GM18520 (cell line): ENCODE results near the gene CDH1.
"Not testable (repeated sequence)": the region's sequence is repeated elsewhere in the genome, so short reads cannot be mapped to it uniquely, and the experiment has no call there.

Source experiments
- ATAC-seq: cut with Tn5 transposase; IDR thresholded peaks from one replicate; pipeline ENCODE4 v1.9.1; 2021; ENCODE audit not compliant: unreplicated experiment

Gene CDH1

DNA sequence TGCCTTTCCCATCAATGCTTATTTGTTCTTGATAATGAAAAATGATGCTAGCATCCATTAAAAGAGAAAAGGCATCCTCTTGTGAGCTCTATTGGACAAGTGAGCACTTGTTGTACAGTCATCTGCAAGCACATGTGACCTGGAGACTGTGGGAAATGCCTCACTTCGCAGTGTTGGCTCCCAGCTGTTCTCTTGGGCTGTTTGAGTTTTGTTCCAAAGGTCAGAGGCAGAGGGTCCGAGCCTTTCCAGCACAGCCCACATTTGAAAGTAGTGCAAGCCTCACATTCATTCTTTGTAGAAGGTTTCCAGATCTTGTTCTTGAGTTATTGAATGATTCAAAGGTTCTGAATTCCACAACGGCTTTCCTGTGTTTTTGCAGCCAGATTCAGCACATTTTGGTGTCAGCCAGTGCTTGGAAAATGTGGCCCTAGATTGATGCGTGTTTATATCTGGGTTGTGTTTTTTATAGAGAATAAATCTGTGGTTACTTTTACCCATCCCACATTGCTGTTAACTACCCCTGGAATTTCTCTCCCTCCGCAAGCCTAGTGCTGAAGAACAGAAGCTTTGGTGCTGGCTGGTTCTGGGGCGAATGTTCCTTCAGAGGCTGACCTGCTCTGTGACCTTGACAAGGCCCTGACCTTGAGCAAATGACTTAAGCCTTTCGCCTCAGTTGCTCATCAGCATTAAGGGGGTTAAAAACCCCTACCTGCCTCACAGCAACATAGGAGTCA is 49.8 kb downstream of the CDH1 start:
- ATAC-seq = no peak

DNA sequence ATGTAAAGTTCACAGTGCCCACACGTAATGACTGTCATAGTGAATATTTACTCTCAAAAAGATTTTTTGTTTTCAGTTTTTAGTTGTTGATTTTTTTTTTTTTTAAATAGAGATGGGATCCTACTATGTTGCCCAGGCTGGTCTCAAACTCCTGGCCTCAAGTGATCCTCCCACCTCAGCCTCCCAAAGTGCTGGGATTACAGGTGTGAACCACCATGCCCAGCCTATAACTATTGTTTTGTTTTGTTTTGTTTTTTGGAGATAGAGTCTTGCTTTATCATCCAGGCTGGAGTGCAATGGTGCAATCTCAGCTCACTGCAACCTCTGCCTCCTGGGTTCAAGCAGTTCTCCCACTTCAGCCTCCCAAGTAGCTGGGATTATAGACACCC is 50.3 kb downstream of the CDH1 start:
- not testable (repeated sequence) for ATAC-seq

DNA sequence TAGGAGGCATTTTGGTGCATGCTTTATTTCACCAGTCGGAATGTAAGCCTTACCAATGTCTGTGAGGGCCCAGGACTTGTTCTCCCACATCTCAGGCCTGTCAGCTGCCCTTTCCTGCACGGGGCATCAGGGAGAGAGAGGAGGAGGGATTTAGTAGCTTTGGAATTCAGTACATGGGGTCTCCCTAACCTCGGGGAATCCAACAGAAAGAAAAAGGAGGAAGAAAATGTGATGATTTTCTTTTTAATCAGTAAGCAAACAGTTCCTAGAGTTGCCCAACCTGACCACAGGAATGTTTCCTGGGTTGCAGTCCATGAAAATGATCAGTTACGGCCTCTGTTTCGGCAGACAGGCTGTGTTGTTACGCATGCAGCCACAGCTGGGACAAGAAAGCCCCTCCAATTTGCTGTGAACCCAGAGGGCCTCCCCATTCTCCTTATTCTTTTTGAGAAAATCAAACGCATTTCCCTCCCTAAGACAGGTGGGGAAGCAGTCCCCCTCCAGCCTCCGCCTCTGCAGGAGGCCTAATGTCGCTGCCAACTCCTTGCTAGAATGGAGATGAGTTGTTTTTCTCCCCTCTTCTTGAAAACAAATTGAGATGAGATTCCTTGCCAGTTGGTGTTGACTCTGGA is 53.2 kb downstream of the CDH1 start:
- no peak for ATAC-seq

DNA sequence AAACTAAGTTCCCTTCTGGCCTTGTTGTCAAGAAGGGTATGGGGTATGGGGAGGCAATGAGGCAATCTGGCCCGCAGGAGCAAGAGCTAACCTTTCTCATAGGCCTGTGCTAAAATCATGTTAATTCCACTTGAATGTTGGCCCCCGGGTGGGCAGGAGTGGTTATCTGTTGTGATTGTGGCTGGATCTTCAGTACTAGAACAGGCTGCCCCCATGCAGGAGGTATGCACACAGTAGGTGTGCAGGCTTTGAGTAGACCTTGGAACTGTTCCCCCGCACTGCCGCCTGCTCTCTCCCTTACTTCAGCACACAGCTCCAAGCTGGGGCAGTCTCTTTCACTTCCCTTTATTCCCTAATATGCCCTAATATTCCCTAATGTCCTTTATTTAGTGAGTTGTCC is 53.9 kb downstream of the CDH1 start:
- no peak for ATAC-seq

DNA sequence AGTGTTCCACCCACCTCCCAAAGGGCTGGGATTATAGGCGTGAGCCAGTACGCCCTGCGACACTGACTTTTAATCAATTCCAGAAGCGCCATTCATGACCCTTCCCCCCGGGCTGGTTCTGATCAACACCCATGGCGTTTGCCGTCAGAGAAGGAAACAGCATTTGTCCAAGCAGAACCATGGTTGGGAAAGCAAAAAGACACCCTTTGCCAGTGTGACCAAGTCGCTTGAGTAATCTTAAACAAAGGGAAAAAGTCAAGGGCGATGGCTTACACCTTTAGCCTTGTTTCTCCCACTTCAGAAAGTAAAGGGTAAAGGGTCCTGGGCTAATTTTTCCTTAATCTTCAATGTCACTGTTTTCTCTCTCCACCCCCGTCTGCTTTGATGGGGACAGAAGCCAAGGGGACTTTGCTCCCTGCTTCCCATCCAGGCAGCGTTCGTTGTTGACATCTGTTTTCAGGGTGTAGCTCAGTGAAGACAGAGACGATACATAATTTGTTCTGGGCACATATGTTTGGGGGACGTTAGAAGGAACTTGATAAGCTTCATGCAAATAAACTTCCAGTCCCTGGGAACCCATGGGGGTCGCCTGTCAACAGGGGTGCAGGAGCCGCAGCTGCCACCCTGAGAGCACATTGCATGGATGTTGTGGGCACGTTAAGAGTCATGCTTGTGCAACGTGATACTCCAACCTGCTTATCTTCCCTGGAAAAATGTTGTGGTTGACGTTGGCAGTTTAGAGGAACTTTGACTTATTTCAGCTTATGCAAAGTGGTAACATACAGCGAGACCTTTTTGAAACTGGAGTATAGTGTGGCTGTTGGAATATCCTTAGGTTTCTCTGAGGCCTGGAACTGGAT is 55.6 kb downstream of the CDH1 start:
- no peak for ATAC-seq

DNA sequence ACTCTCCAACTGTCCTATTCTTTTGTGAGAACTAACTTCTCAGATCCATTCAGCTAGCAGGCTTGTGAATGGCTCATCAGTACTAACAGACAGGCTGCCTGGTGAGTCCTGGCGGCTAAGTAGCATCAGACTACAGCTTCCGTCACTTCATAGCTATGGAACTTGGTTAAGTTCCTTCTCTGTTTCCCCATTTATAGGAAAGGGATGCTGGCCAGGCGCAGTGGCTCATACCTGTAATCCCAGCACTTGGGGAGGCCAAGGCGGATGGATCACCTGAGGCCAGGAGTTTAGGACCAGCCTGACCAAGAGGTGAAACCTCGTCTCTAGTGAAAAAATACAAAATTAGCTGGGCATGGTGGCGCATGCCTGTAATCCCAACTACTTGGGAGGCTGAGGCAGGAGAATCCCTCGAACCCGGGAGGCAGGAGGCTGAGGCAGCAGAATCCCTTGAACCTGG is 56.3 kb downstream of the CDH1 start:
- ATAC-seq = no peak

DNA sequence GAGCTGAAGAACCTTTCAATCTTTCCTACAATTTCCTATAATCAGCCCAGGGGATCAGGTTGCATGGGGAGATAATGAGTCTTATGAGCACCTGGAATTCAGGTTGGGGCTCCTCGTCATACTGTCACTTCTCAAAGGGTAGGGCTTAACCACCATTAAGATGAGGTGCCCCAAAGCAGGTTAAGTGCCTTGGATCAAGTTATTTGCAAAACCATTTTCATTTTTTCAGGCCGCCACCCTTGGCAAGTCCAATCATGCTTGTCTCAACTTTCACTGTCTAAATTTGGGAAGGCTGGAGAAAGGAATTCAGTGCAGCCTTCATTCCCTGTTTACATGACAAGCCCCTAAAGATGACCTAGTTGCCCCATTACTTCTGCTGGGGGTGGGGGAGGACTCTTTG is 61.3 kb downstream of the CDH1 start:
- ATAC-seq = no peak

DNA sequence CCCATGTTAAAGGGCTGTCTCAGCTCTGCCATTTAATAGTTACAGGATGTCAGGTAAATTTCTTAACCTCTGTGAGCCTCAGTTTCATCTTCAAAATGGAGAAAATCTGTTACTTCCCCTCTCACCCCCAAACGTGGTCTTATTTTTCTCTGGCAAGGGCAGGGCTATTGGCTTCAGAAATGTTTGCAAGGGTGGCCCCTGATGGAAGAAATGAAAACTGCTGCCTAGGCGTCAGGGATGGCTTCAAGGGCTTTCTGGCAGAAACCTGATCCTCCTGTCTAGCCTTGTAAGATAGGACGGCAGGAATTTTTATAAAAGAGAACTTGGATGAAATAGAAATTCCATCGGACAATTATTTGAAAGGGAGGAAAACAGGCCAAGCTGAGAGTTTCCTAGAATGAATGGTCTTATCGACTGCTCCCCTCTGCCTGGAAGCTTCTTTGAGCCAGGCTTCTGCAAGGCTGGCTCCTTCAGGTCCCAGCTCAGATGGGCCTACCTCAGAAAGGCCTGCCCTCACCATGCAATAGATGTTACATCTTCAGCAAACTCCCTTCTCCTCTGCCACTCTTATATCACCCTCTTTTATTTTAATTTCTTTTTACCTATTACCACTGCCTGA is 63.3 kb downstream of the CDH1 start:
- ATAC-seq = no peak

DNA sequence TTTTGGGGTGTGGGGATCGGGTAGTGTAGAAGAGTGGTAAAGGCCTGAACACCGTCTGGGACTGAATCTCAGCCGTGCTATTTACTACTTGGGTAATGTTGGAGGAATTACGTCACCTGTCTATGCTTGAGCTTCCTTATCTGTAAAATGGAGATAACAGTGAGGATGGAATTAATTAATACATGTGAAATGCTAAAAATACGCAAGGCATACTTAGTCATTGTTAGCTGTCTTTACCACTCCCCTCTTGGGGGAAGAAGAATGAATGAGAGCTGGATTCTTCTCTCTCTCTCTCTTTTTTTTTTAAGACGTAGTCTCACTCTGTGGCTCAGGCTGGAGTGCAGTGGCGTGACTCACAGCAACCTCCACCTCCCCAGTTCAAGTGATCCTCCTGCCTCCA is 65.1 kb downstream of the CDH1 start:
- ATAC-seq = no peak

DNA sequence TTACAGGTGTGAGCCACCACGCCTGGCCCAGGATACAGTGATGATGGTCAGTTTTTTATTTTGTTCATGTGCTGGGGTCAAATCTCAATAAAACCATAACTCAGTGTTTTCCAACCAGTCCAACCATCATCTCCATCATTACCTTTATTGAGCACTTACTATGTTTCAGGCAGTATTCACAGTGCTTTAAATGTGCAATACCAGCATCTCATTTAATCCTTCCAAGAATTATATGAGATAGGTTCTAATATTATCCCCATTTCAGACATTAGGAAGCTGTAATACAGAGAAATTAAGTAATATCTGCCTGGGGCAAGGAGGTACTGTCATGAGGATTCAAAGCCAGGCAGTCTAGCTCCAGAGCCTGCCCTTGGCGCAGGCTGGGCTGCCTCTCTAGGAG is 69.3 kb downstream of the CDH1 start:
- no peak for ATAC-seq

DNA sequence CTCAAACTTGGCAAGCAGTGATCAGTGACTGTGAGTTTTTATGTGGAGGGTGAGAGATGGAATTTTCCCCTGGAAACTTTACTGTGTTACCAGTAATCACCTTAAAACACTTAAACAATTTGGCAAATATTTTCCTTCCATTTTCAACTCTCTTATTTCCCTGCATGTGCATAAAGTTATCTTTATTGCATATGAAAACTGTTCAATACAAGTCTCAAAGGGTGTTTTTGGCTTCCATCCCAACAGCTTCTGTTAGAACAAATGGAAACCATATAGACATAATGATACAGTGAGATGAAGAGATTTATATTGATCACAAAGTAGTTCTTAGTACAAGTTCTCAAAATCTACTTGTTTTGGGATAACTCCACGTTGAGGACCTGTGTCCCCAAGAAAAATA is 69.9 kb downstream of the CDH1 start:
- ATAC-seq = no peak

DNA sequence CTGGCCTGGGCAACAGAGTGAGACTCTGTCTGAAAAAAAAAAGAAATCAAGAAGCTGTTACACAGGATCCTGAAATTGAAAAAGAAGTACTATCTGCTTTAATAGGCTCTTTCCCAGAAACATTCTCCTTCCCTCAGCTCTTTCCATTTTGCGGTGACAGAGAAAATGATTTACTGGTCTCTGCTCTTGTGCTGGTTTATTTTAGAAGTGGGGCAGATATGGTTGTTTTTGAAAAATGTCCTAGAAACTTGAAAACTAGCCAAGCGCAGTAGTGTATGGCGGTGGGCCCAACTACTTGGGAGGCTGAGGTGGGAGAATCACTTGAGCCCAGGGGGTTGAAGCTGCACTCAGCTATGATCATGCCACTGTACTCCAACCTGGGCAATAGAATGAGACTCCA is 77.4 kb downstream of the CDH1 start:
- ATAC-seq = no peak

DNA sequence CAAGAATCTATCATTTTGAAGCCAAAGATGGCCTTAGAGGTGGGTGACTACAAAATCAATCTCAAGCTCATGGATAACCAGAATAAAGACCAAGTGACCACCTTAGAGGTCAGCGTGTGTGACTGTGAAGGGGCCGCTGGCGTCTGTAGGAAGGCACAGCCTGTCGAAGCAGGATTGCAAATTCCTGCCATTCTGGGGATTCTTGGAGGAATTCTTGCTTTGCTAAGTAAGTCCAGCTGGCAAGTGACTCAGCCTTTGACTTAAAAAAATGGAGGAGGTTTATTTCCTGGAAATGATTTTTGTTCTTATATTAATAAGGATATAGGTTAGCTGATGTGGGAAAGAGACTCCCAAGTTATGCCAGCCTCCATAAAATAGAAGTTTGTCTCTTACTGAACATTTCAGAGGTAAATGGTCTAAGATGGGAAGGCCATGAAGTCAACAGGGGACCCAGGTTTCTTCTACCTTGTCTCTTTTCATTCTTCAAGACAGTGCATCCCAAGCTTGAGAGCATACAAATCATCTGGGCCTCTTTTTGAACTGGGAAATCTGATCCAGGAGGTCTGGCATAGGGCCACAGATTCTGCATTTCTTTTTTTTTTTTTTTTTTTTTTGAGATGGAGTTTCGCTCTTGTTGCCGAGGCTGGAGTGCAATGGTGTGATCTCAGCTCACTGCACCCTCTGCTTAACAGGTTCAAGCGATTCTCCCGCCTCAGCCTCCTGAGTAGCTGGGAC is 86.5 kb downstream of the CDH1 start:
- ATAC-seq = no peak

DNA sequence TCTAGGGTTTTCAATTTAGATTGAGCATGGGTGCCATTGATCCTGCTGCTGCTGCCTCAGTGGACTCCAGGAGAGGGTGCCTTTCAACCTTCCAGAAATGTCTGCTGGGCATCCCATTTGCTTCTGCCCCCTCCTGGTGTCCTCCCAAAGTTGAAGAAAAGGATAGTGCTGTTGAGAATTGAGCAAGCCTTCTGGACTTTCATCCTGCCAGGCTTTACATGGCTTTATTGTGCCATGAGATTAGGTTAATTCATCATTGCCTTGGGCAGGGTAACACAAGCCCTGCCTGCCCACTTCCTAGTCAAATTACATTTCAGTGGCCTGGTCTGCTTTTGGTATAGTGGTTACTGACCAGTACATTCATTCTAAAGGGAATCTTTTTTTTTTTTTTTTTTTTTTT is 88.3 kb downstream of the CDH1 start:
- no peak for ATAC-seq

DNA sequence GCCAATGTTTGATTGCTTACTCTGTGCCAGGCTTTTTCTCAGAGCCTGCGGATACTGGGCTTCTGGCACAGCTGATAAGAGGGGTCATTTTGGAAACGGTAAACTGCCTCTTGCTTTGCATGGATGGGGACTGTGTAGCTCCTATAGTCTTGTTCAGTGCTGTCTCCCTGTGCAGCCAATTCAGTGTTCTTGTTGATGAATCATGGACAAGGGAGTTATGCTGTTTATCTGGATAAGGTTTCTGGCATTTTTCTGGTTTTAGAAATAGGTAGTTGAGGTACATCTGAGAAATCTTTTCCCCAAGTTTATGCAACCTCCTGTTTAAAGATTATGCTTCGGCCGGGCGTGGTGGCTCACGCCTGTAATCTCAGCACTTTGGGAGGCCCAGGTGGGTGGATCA is 89.6 kb downstream of the CDH1 start:
- no peak for ATAC-seq

DNA sequence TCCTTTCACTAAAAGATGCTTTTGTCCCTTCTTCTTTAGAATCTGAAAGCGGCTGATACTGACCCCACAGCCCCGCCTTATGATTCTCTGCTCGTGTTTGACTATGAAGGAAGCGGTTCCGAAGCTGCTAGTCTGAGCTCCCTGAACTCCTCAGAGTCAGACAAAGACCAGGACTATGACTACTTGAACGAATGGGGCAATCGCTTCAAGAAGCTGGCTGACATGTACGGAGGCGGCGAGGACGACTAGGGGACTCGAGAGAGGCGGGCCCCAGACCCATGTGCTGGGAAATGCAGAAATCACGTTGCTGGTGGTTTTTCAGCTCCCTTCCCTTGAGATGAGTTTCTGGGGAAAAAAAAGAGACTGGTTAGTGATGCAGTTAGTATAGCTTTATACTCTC is 96.2 kb downstream of the CDH1 start:
- ATAC-seq = no peak

DNA sequence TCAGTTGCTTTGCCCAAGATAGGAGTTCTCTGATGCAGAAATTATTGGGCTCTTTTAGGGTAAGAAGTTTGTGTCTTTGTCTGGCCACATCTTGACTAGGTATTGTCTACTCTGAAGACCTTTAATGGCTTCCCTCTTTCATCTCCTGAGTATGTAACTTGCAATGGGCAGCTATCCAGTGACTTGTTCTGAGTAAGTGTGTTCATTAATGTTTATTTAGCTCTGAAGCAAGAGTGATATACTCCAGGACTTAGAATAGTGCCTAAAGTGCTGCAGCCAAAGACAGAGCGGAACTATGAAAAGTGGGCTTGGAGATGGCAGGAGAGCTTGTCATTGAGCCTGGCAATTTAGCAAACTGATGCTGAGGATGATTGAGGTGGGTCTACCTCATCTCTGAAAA is 97.5 kb downstream of the CDH1 start:
- no peak for ATAC-seq

DNA sequence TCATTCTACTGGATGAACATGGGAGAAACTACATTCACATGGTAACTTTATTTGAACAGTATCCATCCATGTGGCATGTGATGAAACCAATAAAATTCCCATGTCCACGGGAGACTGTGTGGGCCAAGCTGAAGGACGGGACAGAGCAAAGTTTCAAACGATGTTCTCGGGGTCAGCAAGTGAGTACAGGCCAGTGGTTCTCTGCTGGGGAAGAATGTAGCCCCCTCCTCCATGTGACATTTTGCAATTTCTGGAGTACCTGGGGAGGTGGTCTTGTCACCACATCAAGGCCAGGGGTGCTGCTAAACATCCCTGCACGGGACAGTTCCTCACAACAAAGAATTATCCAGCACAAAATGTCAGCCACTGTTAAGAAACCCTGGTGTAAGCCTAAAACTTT is 98.9 kb downstream of the CDH1 start:
- no peak for ATAC-seq

DNA sequence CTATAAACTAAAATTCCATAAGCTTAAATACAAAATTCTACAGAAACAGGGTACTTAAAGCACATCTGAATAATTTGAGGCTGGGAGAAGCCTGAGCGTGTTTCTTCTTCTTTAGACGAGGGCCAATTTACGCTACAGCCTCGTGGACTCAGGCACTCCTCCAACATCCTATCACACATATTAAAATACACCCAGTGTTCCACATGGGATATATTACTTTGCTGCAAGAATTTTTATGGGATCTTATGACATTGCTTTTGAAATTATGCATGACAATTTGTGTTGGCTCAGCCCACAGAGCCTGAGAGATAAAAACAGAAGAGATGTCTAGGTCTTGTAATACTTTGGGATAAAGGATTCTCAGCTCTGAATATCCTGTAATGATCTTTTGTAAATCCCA is 102.7 kb downstream of the CDH1 start:
- no peak for ATAC-seq

DNA sequence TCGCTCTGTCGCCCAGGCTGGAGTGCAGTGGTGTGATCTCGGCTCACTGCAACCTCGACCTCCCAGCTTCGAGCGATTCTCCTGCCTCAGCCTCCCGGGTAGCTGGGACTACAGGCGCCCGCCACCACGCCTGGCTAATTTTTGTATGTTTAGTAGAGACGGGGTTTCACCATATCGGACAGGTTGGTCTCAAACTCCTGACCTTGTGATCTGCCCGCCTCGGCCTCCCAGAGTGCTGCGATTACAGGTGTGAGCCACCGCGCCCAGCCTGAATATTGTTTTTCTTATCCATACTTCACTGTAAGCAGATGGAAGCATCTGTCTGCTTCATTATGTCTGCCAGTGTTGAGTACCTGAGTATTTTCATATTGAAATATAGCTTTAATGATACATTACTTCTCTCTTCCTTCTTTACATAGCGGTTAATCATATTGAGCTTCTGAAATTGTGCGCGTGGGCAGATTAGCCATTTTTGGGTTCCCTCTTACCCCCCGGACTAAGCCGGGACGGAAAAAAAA is 105.9 kb downstream of the CDH1 start:
- ATAC-seq = not testable (repeated sequence)
